Left ventricle myocardium superior (tissue), 1 donor: ENCODE results near the gene TRIM44. TPM values are rescaled to one million over a fixed set of nuclear protein-coding genes. Genes with fewer than 3 reads are reported as not detected.
"Not testable (repeated sequence)": the region's sequence is repeated elsewhere in the genome, so short reads cannot be mapped to it uniquely, and the experiment has no call there.

Experiments
- ATAC-seq: fragments of 200-7000 bp; cut with Tn5 transposase; one replicate; pipeline ENCODE4 v1.9.1; 2020; ENCODE audit warnings: mild to moderate bottlenecking, moderate library complexity
- DNase-seq: peaks from one replicate; pipeline ENCODE4 v3.0.0-alpha.2; 2020
- intact Hi-C: fragments of 100-400 bp; cut with micrococcal nuclease; formaldehyde crosslinking; loops from one replicate; pipeline ENCODE4 v1.11.0; 2022
- total RNA-seq: library from RNA; stranded (reverse); fragmentation: NEBNext Ultra II Directional; extraction: Animal tissue kit (Norgen Biotek cat#: 25700); gene quantifications from one replicate; pipeline ENCODE4 v1.2.1, GENCODE V29; 2021
- donor health status: DM: no; HTN: yes; CAD: no; lungs with severe emphysema.

The TRIM44 gene
- total RNA-seq, 1 donor from 2014 or later, result 38.5 TPM

DNA sequence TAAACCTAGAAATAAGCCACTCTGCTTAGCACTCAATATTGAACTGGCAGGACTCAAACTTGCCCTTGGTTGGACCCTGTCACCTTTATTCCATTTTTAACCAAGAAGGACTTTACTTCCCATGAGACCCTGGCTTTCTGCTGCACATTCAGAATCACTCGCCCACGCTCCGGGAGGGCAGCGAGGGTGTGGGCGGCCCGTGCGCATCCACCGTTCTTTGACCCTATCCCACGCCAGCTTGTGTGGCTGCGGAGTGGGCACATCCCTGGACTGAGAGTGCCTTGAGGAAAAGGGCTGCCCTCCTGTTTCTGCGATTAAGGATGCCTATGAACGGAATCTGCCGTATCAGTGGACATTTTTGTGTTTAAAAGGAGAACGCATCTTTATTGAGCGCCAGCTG is 39.6 kb downstream of the TRIM44 start:
- no peak for DNase-seq
- intact Hi-C loops, result no loop called here
- no peak for ATAC-seq

DNA sequence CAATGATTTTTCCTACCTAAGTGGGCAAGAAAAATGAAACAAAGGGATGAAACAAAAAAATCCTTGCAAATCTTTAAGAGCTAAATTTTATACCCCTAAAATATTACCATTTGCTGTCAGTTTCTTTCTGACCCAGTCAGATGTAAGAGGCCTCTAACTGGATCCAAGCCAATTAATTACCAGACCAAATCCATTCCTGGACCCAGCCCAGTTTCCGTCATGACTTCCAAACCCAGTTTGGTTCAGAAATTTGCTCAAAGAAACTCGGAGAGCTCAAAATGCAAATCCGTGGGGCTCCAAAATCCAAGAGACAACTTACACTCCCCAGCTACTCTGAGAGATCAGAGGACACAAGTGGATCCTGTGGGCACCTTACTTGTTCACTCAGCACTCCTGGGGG is 46.8 kb downstream of the TRIM44 start:
- no peak for ATAC-seq
- intact Hi-C loops, result no loop called here
- DNase-seq, result no peak

DNA sequence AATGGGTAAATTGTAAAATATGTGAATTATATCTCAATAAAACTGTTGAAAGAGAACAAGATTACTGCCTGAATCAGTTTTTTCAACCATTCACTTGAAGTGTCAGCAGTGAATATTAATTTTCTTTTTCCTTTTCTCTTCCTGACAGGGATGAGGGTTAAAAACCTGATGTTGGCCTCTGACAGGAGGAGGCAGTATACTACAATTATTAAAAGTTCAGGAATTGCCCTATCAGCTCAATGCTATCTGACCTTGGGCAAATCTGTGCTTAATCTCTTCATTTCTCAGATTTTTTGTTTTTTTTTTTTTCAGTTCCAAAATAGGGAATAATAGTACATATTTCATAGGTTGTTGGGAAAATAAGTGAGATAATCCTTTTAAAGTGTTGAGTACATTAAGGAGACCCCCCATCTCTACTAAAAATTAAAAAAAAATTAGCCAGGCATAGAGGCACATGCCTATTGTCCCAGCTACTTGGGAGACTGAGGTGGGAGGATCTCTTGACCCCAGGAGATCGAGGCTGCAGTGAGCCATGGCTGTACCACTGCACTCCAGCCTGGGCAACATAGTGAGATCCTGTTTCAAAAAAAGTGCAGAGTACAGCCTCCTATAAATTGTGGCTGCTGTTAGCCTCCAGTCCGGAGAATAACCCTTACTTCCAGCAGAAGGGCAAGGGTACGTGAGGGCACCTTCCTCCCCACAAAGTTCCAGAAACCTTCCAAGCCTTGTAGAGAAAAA is 48.8 kb downstream of the TRIM44 start:
- intact Hi-C loops, result no loop called here
- no peak for ATAC-seq
- no peak for DNase-seq

DNA sequence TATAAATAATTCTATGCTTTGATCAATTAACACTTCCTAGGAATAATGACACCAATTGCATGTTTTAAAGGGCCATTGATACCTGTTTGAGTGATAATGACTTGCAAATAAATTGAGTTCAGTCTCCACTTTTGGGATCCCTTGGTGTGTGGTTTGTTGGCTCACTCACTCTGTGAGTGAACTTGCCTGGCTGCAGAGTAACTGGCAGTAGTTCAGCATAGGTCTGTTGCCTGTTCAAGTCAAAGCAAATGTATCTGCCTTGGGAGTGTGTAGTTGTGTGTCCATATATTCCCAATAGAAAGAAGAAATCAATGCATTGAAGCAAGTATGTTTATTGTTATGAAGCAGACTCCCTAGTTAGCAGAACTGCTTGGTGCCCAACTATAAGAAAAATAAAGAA is 49.3 kb downstream of the TRIM44 start:
- intact Hi-C loops, result no loop called here
- DNase-seq (no peak), ATAC-seq (peak; percentile 59)

DNA sequence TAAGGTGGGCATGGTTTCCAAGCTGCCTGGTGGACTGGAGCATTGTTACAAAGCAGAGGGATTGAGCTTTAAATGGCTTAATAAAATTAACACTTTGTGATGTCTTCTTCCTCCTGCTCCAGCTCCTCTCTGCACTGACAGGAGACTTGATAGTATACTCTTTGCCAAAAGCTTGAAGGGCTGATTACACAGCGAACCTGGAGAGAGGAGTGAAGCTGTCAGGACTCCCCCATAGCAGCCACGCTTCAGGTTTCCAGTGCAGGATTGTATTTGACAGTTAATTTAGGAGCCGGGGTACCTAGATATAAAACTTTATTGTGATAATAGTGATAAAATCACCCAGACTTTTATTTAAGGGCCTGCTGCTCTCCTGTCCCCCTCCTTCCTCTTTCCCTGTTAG is 50.0 kb downstream of the TRIM44 start:
- peak; percentile 64 for ATAC-seq
- intact Hi-C loops, result no loop called here

DNA sequence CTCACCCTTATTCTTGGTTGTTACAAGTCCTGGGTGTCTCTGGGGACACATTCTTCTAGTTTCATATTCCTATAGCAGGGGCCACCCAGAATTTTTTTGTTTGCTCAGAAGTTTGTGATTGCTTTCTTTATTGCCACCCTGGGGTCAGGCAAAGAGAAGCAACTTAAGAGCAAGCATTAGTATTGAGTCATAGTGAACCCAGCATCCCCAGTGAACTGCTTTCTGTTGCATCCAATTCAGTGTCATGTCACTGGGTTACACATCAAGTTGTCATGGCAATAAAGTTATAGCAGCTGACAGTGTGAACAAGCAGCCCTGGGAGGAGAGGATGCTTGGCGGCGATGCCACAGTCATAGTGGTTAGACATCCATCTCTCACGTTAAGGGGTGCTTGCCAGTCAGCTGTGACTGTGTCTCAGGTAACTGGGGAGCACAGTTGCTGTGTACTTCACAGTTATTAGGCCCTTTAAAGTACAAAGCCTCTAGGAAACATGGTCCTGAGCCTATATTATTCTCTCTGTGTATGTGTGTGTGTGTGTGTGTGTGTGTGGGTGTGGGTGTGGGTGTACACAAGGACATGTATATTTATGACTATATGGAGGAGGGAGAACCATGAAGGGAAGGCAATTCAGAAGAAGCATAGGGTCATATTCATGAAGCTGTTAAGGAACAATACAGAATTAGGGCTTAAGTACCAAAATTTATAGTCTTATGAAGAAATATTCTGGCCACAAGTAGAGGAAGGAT is 52.5 kb downstream of the TRIM44 start:
- no peak for ATAC-seq
- no peak for DNase-seq
- intact Hi-C loops, result no loop called here

More for the DNA sequence above, 50.0 kb downstream of the TRIM44 start:
- DNase-seq, result no peak

DNA sequence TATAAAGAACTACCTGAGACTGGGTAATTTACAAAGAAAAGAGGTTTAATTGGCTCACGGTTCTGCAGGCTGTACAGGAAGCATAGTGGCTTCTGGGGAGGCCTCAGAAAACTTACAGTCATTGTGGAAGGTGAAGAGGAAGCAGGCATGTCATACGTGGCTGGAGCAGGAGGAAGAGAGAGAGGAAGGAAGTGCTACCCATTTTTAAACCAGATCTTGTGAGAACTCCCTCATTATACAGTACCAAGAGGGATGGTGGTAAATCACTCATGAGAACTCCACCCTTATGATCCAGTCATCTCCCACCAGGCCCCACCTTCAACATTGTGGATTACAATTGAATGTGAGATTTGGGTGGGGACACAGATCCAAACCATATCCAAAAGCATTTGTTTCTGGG is 53.1 kb downstream of the TRIM44 start:
- intact Hi-C loops, DNase-seq, ATAC-seq: not testable (repeated sequence)

DNA sequence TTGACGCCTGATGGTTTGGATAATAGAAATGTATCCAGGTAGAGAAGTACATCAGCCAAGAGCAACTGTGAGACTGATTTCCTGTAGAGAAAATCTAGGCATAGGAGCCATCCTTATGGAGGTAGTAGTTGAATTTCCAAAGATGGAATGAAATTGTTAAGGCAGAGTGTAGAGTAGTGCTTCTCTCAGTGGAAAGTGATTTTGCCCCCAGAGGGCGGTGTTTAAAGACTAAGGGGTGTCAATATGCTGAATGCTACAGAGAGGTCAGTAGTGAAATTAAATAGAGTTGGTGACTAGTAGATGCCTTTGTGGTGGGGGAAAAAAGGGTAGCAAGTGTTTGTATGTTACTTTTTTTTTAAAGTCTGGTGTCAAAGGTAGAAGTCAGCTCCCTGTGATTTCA is 54.5 kb downstream of the TRIM44 start:
- no peak for DNase-seq
- ATAC-seq, result no peak
- intact Hi-C loops, result no loop called here

DNA sequence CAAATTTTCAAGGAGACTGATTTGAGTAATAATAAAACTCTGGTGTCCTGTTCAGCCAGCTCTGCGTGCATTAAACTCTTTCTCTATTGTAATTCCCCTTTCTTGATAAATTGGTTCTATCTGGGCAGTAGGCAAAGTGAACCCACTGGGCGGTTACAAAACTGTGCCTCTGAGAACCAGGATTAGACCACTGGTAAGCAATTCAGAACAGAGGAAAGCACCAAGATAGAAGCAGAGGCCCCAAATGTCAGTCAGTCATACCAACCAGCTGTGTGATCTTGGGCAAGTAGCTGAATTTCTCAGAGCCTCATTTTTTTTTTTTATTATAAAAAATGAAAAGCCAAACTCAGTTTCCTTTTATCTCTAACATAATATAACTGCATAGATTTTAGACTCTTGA is 54.9 kb downstream of the TRIM44 start:
- intact Hi-C loops, result no loop called here
- DNase-seq (no peak), ATAC-seq (no peak)

DNA sequence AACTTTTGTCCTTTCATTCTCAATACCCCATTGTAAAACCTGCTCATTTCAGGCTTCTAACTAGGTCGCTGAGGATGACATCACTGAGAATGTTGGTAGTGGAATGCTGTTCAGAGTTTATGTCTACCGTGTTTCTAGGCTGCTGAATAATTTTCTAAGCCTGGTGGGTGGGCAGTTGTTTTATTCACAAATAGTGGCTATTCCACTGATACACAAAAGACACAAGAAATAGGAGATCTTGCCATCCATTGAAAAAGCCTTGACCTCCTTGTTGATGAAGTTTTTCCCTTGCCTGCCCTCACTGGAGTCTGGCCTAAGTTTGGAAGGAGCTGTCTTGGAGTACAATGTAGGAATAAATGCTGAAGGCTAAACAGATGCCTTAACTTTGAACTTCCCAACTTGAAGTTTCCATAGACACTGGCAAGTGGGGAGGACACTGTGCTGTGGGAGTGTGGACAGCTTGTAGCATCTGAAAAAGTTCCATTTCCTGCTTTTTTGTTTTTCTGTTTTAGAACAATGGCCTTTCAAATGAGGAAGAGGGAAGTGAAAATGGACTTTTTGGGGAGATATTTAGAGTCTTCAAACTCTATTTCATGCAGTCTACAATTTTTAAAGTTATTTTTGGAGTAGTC is 59.2 kb downstream of the TRIM44 start:
- ATAC-seq, result peak; percentile 41
- intact Hi-C loops, result no loop called here
- no peak for DNase-seq

DNA sequence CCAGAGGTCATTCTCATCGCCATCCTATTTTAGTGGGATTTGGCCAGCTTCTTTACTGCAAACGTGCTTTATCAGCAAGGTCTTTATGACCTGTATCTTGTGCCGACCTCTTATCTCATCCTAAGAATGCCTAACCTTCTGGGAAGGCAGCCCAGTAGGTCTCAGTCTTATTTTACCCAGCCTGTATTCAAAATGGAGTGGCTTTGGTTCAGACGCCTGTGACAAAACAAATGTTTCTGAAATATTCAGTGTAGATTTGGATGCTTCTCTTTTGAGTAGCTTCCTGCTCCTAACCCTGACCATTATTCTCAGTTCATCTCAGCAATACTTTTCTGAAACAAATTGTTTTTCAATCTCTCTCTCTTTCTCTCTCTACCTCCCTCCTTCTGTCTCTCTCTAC is 60.1 kb downstream of the TRIM44 start:
- no peak for DNase-seq
- ATAC-seq, result peak; percentile 19
- intact Hi-C loops, result no loop called here

DNA sequence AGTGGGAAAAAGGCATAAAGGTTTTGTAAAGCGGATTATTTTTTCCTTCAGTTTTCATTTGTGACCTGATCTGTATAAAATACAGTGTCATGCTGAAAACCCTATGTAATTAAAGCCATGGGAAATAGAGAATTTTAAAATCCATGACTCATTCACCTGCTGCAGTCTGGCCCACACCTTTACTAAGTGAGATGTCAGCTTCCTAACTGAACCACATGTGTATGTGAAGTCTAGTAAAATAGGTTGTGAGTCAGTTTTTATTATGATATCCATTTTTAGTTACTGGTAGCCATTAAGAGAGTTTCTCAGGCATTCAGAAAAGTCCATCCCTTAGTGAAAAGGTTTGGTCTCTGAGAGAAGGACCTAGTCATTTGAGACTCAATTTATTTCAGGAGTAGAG is 60.9 kb downstream of the TRIM44 start:
- DNase-seq (no peak), ATAC-seq (no peak)
- intact Hi-C loops, result no loop called here

DNA sequence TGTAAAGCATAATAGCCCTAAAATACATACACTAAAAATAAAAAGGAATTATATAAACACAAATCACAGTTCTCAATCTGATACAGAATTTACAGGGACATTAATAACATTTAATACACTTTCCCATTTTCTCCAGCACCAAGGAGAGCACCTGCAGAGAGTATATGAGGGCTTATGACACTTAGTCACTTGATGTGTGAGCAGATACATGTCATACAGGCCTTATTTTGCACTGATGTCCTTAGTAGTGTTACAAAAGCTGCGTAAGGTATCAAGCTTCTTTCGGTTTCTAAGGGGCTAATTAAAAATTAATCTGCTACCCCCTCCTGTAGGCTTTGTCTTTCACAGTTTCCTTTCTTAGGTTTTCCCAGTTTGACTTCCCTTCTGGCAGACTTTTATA is 61.3 kb downstream of the TRIM44 start:
- no peak for DNase-seq
- intact Hi-C loops, result no loop called here
- peak; percentile 45 for ATAC-seq

DNA sequence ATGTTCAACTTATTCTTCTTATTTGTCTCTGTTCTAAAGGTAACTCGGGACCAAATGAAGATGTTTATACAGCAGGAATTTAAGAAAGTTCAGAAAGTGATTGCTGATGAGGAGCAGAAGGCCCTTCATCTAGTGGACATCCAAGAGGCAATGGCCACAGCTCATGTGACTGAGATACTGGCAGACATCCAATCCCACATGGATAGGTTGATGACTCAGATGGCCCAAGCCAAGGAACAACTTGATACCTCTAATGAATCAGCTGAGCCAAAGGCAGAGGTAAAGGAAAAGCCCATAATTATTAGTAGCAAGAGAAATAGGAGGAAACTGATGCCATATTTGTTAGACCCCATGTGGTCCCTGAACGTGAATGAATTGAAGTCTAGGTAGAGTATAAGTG is 63.3 kb downstream of the TRIM44 start:
- intact Hi-C loops, result no loop called here
- DNase-seq, result no peak
- ATAC-seq, result peak; percentile 41

DNA sequence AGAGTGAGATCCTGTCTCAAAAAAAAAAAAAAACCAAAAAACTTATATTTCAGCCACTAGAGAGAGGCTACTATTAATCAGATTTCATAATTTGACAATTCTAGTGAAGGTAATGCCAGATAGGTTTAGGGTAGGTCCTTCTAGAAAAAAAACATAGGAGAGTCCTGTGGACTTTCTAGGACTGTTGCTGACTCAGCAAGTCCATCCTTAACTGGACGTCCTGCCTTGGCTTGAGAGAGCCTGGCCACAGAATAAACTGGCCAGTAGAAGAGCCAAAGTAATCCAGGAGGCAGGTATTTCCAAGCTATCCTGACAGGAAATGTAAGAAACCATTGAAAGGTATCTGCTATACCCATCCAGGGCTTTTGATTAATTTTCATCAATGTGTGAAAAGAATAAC is 64.6 kb downstream of the TRIM44 start:
- DNase-seq (no peak), ATAC-seq (no peak)
- intact Hi-C loops, result no loop called here

DNA sequence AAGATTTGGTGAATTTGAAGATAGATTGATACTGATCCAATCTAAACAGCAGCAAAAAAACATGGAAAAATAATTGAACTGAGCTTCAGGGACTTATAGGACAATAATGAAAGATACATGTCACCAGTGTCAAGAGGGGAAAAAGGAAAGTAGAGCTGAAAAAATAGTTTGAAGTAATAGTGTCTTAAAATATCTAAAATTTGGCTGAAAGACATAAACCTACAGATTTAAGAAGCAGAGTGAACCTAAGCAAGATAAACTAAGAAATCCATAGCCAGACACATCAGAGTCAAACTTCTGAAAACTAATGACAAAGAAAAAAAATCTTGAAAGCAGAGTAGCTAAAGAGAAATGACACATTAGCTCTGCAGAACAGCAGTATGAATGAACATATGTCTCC is 67.7 kb downstream of the TRIM44 start:
- DNase-seq (no peak), ATAC-seq (no peak)
- intact Hi-C loops, result no loop called here

DNA sequence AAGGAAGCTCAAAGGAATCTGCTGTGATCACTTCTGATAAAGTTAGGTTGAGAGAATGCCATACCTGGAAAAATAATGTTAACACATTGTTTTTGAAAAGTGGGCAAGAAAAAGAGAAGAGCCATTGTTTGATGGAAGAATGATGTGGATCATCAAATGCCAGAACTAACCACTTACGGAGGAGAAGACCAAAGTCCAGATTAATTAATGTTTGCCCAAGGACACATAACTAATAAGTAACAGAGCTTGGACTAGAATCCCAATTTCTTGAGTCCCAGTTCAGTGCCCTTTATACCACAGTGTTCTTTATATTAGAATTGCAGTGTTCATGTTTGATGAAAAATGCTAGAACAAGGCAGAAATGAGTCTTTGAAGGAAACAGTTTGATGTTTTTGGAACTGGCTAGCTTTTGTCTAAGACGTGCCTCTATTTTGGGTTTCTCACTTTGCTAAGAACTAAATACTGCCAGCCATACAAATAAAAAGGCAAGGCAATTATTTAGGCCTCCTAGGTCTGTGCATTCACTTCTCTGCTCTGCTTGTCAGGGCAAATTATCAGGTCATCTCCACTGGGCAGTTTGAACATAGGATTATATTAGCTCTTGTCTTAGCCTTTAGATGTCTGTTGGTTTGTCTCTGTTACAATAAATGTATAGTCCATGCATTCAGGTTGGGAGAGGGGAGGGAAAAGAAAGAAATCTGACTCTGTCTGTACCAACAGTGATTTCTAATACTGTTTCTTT is 72.3 kb downstream of the TRIM44 start:
- no peak for DNase-seq
- no peak for ATAC-seq
- intact Hi-C loops, result no loop called here

DNA sequence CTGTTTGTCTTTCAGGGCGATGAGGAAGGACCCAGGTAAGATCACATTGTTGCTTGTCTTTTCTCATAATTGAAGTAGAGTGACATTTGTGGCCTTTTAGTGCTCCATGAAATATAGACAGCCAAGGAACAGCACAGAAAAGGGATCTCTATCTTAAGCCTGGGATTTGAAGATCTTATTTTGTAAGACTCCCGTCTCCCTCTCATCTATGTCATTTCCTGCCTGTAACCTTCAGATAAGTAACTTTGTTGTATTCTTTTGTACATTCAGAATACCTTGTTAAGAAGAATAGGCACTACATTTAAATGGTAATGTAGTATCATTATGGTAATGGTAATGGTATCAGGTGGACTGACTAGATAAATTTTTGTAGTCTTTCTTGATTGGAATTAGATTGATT is 72.8 kb downstream of the TRIM44 start:
- DNase-seq (no peak), ATAC-seq (no peak)
- intact Hi-C loops, result no loop called here

DNA sequence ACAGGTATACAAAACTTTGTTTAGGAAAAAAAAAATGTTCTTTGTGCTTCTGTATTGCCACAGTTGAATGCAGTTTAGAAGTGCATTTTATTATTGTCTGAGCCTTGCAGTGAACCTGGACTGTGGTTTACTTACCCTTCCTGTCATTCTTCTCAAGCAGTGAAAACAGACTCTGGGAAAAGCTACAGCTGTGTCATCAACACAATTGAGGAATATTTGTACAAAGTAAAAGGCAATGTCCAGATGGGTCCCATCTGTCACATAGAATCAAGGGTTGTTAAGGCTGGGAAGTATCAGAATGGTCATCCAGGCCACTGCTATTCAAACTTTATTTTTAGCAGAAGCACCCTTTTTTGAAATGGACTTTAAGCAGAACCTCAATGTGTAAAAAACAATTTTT is 73.3 kb downstream of the TRIM44 start:
- intact Hi-C loops, result no loop called here
- no peak for ATAC-seq
- DNase-seq, result no peak

DNA sequence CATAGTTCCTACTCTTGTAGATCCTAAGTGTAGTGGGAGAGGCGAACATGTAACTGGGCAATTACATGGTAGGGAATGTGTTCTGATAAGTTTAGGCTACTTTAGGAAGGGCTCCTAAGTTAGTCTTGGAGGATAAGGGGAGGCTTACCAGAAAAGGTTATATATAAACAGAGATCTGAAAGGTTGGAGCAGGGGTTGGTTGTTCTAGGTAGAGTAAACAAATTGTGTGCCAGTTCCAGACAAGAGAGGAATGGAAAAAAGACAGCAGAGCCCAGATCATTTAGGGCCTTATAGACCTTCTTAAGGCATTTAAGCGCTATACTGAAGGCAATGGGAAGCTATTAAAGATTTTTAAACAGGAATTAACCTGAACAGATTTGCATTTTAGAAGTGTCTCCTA is 74.4 kb downstream of the TRIM44 start:
- no peak for DNase-seq
- intact Hi-C loops, result no loop called here

More for the DNA sequence above, 74.4 kb downstream of the TRIM44 start:
- no peak for ATAC-seq
